H1 (cell line): ENCODE results near the gene CCR2. TPM values are rescaled to one million over a fixed set of nuclear protein-coding genes. Genes with fewer than 3 reads are reported as not detected.
A peak's percentile ranks its signal among the peaks of the same experiment; 100 is the strongest.

Experiments
- CTCF ChIA-PET: fragments of 300-600 bp; sonication (Branson Sonifier 250); formaldehyde crosslinking; loops from one replicate; lab custom pipeline; 2021; ENCODE audit not compliant: partially characterized antibody; lab: Charles Lee
- POLR2A ChIA-PET: fragments of 300-600 bp; sonication (Branson Sonifier 250); formaldehyde crosslinking; loops from one replicate; lab custom pipeline; 2021; ENCODE audit warnings: inconsistent platforms; ENCODE audit not compliant: partially characterized antibody; lab: Charles Lee
- DNase-seq, 2 experiments: peaks; one replicate each; pipeline versions ENCODE4 v3.0.0 to v3.0.0-alpha.2; 2010 to 2022; ENCODE audit warnings: low spot score in 2 of 2, low read depth in 1 of 2, mixed read lengths in 1 of 2
- FAIRE-seq: peaks from 2 replicates; lab custom pipeline; 2011; peaks lifted over from hg19 to GRCh38; lab: Jason Lieb, UNC
- H2AFZ ChIP-seq: 2 replicates; pipeline ENCODE4 v1.8.1; 2012; ENCODE audit warnings: low read length, inconsistent platforms
- H2AK5ac ChIP-seq: 2 replicates; pipeline ENCODE4 v1.6.1; 2013; ENCODE audit warnings: low read depth, low read length
- H2BK120ac ChIP-seq: replicated peaks from 2 replicates; pipeline ENCODE3; 2013; ENCODE audit warnings: low read depth, low read length, inconsistent platforms
- H2BK12ac ChIP-seq: 2 replicates; pipeline ENCODE4 v1.6.1; 2013; ENCODE audit warnings: low read depth, low read length
- H2BK15ac ChIP-seq: 2 replicates; pipeline ENCODE4 v1.6.1; 2013; ENCODE audit warnings: low read length
- H2BK20ac ChIP-seq: 2 replicates; pipeline ENCODE4 v1.6.1; 2013; ENCODE audit warnings: low read length
- H2BK5ac ChIP-seq: 2 replicates; pipeline ENCODE4 v1.6.1; 2013; ENCODE audit warnings: low read depth, low read length
- H3K14ac ChIP-seq: 2 replicates; pipeline ENCODE4 v1.6.1; 2013; ENCODE audit warnings: inconsistent platforms; ENCODE audit not compliant: insufficient read length
- H3K18ac ChIP-seq: 2 replicates; pipeline ENCODE4 v1.6.1; 2013; ENCODE audit warnings: low read length; ENCODE audit errors: extremely low read depth
- H3K23ac ChIP-seq: 2 replicates; pipeline ENCODE4 v1.6.1; 2013; ENCODE audit warnings: inconsistent platforms; ENCODE audit not compliant: insufficient read length
- H3K23me2 ChIP-seq: 2 replicates; pipeline ENCODE4 v1.6.1; 2013; ENCODE audit warnings: low read depth, low read length
- H3K27ac ChIP-seq: 2 replicates; pipeline ENCODE4 v1.6.1; 2011; ENCODE audit warnings: low read depth, low read length, inconsistent platforms
- H3K27me3 ChIP-seq, 4 experiments: replicated peaks in 1 of 4; 1 replicate in 1 of 4; 2 replicates in 3 of 4; pipeline versions ENCODE4 v1.6.1 to v1.8.1; 2011 to 2013; ENCODE audit warnings: low read length in 3 of 4, mild to moderate bottlenecking in 3 of 4, inconsistent platforms in 2 of 4, mixed read lengths in 2 of 4, moderate library complexity in 1 of 4; ENCODE audit not compliant: control insufficient read depth in 3 of 4, insufficient read depth in 3 of 4; ENCODE audit errors: extremely low read depth in 1 of 4
- H3K36me3 ChIP-seq, 4 experiments: 2 replicates each; pipeline versions ENCODE4 v1.6.1 to v1.8.1; 2011 to 2013; ENCODE audit warnings: mild to moderate bottlenecking in 4 of 4, low read length in 3 of 4, moderate library complexity in 2 of 4, control low read depth in 1 of 4, inconsistent platforms in 1 of 4; ENCODE audit not compliant: insufficient read depth in 4 of 4, control insufficient read depth in 2 of 4
- H3K4ac ChIP-seq: replicated peaks from 2 replicates; pipeline ENCODE3; 2013; ENCODE audit warnings: low read length, low read depth, mixed read lengths, inconsistent platforms; ENCODE audit not compliant: insufficient read length
- H3K4me1 ChIP-seq, 4 experiments: replicated peaks in 1 of 4; 1 replicate in 1 of 4; 2 replicates in 3 of 4; pipeline versions ENCODE4 v1.6.1 to v1.8.1; 2011 to 2013; ENCODE audit warnings: low read length in 3 of 4, inconsistent platforms in 2 of 4, mixed read lengths in 1 of 4; ENCODE audit not compliant: insufficient read depth in 4 of 4, control insufficient read depth in 3 of 4
- H3K4me2 ChIP-seq, 2 experiments: 2 replicates each; pipeline versions ENCODE4 v1.6.1 to v1.8.1; 2011 to 2013; ENCODE audit warnings: low read depth in 2 of 2, low read length in 2 of 2, control low read depth in 1 of 2, inconsistent platforms in 1 of 2, mild to moderate bottlenecking in 1 of 2; ENCODE audit not compliant: insufficient read depth in 1 of 2
- H3K4me3 ChIP-seq, 4 experiments: fragments of 200-600, 300-600 bp in 1 of 4; sonication (generic), shearing (Covaris generic), sonication (Bioruptor Twin) in 1 of 4; 2 replicates each; pipeline versions ENCODE4 v1.5.1 to v1.8.1; 2011 to 2016; ENCODE audit warnings: low read length in 4 of 4, low read depth in 3 of 4, control low read depth in 2 of 4, inconsistent platforms in 2 of 4, mild to moderate bottlenecking in 2 of 4, mixed read lengths in 1 of 4, moderate library complexity in 1 of 4; ENCODE audit not compliant: insufficient read depth in 2 of 4; ENCODE audit errors: extremely low read depth in 1 of 4
- H3K56ac ChIP-seq: replicated peaks from 2 replicates; pipeline ENCODE3; 2013; ENCODE audit warnings: low read depth, mild to moderate bottlenecking, mixed read lengths, low read length, inconsistent platforms; ENCODE audit not compliant: insufficient read length
- H3K79me1 ChIP-seq: 2 replicates; pipeline ENCODE4 v1.6.1; 2013; ENCODE audit warnings: low read depth, low read length, control low read depth
- H3K79me2 ChIP-seq, 2 experiments: 2 replicates each; pipeline versions ENCODE4 v1.6.1 to v1.8.1; 2012 to 2013; ENCODE audit warnings: low read length in 2 of 2, mild to moderate bottlenecking in 2 of 2, inconsistent platforms in 1 of 2; ENCODE audit not compliant: insufficient read depth in 2 of 2, control insufficient read depth in 1 of 2
- H3K9ac ChIP-seq, 4 experiments: replicated peaks in 1 of 4; 1 replicate in 1 of 4; 2 replicates in 3 of 4; pipeline versions ENCODE4 v1.6.1 to v1.8.1; 2011 to 2013; ENCODE audit warnings: low read depth in 3 of 4, low read length in 3 of 4, control low read depth in 2 of 4, mild to moderate bottlenecking in 2 of 4, moderate library complexity in 2 of 4, inconsistent platforms in 1 of 4; ENCODE audit errors: extremely low read depth in 1 of 4
- H3K9me3 ChIP-seq, 2 experiments: 2 replicates each; pipeline versions ENCODE4 v1.6.1 to v1.8.1; 2012 to 2013; ENCODE audit warnings: mild to moderate bottlenecking in 2 of 2, moderate library complexity in 2 of 2, control low read depth in 1 of 2, inconsistent platforms in 1 of 2, low read depth in 1 of 2, low read length in 1 of 2, mixed read lengths in 1 of 2; ENCODE audit not compliant: insufficient read depth in 2 of 2
- H4K20me1 ChIP-seq, 2 experiments: replicated peaks in 1 of 2; 2 replicates each; pipeline versions ENCODE3 to v1.8.1; 2011 to 2013; ENCODE audit warnings: inconsistent platforms in 2 of 2, low read length in 2 of 2, mild to moderate bottlenecking in 1 of 2; ENCODE audit not compliant: insufficient read depth in 2 of 2, control insufficient read depth in 1 of 2
- H4K5ac ChIP-seq: 2 replicates; pipeline ENCODE4 v1.6.1; 2013; ENCODE audit warnings: low read length, low read depth, mixed read lengths, inconsistent platforms; ENCODE audit not compliant: insufficient read length
- H4K8ac ChIP-seq: 2 replicates; pipeline ENCODE4 v1.8.0; 2013; ENCODE audit warnings: mild to moderate bottlenecking, moderate library complexity, low read length, inconsistent platforms; ENCODE audit not compliant: insufficient read depth; ENCODE audit errors: extremely low read depth
- H4K91ac ChIP-seq: replicated peaks from 2 replicates; pipeline ENCODE3; 2013; ENCODE audit warnings: low read length, mixed read lengths, inconsistent platforms; ENCODE audit not compliant: insufficient read length
- BACH1 ChIP-seq: IDR thresholded peaks from 2 replicates; pipeline ENCODE4 v1.6.1; 2012; ENCODE audit warnings: low read length, improper control_type of control experiment
- BCL11A ChIP-seq, 2 experiments: IDR thresholded peaks; one replicate each; pipeline ENCODE4 v1.6.1; 2011; ENCODE audit warnings: low read depth in 2 of 2, low read length in 2 of 2, mild to moderate bottlenecking in 2 of 2
- KDM1A ChIP-seq: fragments of 200-600, 300-600 bp; sonication (generic); IDR thresholded peaks from 2 replicates; pipeline ENCODE4 v1.7.1; 2016; ENCODE audit warnings: mild to moderate bottlenecking, low read length, borderline replicate concordance
- KDM5A ChIP-seq: fragments of 200-600 bp; IDR thresholded peaks from 2 replicates; pipeline ENCODE4 v1.7.1; 2012; ENCODE audit warnings: mild to moderate bottlenecking, low read length, inconsistent platforms, mixed read lengths
- NANOG ChIP-seq: IDR thresholded peaks from 2 replicates; pipeline ENCODE4 v1.6.1; 2011; ENCODE audit warnings: low read length, low read depth, mild to moderate bottlenecking, inconsistent platforms; ENCODE audit not compliant: insufficient read depth, poor library complexity, severe bottlenecking
- POU5F1 ChIP-seq: IDR thresholded peaks from 2 replicates; pipeline ENCODE4 v1.6.1; 2011; ENCODE audit warnings: low read depth, mild to moderate bottlenecking, low read length, moderate library complexity
- RFX5 ChIP-seq: IDR thresholded peaks from 2 replicates; pipeline ENCODE4 v1.6.1; 2011; ENCODE audit warnings: low read depth, low read length, improper control_type of control experiment, borderline replicate concordance
- SAP30 ChIP-seq: fragments of 300-600 bp; sonication (generic); IDR thresholded peaks from 2 replicates; pipeline ENCODE4 v1.7.1; 2012; ENCODE audit warnings: low read length, moderate library complexity, mild to moderate bottlenecking, inconsistent platforms; ENCODE audit not compliant: insufficient read depth, insufficient replicate concordance
- SIX5 ChIP-seq: IDR thresholded peaks from 2 replicates; pipeline ENCODE4 v1.6.1; 2011; ENCODE audit warnings: mild to moderate bottlenecking, low read depth, low read length
- TAF1 ChIP-seq: IDR thresholded peaks from 2 replicates; pipeline ENCODE4 v1.6.1; 2011; ENCODE audit warnings: mild to moderate bottlenecking, low read depth, low read length
- TBP ChIP-seq: IDR thresholded peaks from 2 replicates; pipeline ENCODE4 v1.6.1; 2011; ENCODE audit warnings: low read depth, low read length, improper control_type of control experiment
- WGBS, 2 experiments: shearing (Covaris generic) in 1 of 2; methylation state at CpG; one replicate each; pipeline versions ENCODE4 v1.1.6 to v1.1.7; 2013 to 2015; ENCODE audit warnings: low lambda C conversion rate in 2 of 2, mixed read lengths in 2 of 2, inconsistent platforms in 1 of 2, low coverage in 1 of 2, missing lambda C conversion rate in 1 of 2; ENCODE audit not compliant: insufficient replicate concordance in 2 of 2, insufficient coverage in 1 of 2, insufficient read length in 1 of 2; ENCODE audit errors: extremely low coverage in 1 of 2, missing lambda C conversion rate in 1 of 2; 5-methylcytosine and 5-hydroxymethylcytosine counted together
- polyA plus RNA-seq, 7 experiments: library from polyadenylated mRNA; depleted of rRNA in 3 of 7; stranded (reverse) in 5 of 7; unstranded in 2 of 7; fragments of >200 nt in 5 of 7; fragments of 200-250 nt in 2 of 7; gene quantifications; 1 replicate in 5 of 7; 2 replicates in 1 of 7; 4 replicates in 1 of 7; pipeline versions ENCODE4 v1.2.1 to v1.2.3, GENCODE V29; 2011 to 2013; ENCODE audit warnings: missing spikeins in 2 of 7, mixed read lengths in 2 of 7
- total RNA-seq: library from RNA; stranded (reverse); fragmentation: NEBNext Ultra II Directional; extraction: Animal tissue kit (Norgen Biotek cat#: 25700); gene quantifications from 2 replicates; pipeline ENCODE4 v1.2.1, GENCODE V29; 2021

CCR2 gene
- total and polyA plus RNA-seq, 2 of the 8 experiments (the other 6 are each of a cell fraction or from before 2014, with no cell fraction given) = not detected

DNA sequence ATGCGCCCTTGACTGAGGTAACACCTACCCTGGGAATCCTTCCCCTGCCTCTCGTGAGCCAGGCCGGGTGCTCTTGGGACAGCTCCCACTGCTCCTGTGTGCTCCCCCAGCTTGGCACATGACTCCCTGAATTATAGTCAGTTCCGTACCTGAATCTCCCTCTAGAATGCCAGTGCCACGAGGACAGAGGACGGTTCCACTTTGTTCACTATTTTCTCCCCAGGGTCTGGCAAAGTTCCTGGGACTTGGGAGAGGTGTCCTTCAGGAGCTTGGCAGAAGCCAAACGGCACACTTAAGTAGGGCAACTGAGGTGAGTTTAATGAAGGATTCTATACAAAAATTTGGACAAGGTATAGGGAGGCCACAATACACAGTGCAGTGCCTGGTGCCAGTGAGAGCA is 43.2 kb downstream of the CCR2 start:
- POLR2A ChIA-PET = no interaction called here
- FAIRE-seq = no peak
- Histone ChIP-seq H3K56ac (no peak overlapping the region), H3K4me3 (no peak overlapping the region), H2BK12ac (no peak overlapping the region), H3K79me2 (no peaks in the 10 kb centered on the region), H3K4me1 (peaks cover 0 to 6% (median under 1%) of the 10 kb centered on the region in 4 experiments; a peak in 1 of 7 replicates), H4K91ac (peak overlapping the region; percentile 41), H3K9ac (no peak overlapping the region), H3K9me3 (no peaks in the 10 kb centered on the region), H3K4ac (no peak overlapping the region), H2BK20ac (no peak overlapping the region), H3K23ac (no peak overlapping the region), H3K23me2 (no peaks in the 10 kb centered on the region), H2BK120ac (no peak overlapping the region), H3K36me3 (no peaks in the 10 kb centered on the region), H2AFZ (no peak overlapping the region), H3K18ac (no peak overlapping the region), H2BK15ac (no peak overlapping the region), H3K14ac (no peak overlapping the region), H2BK5ac (no peak overlapping the region), H2AK5ac (no peak overlapping the region), H3K79me1 (no peaks in the 10 kb centered on the region), H3K4me2 (no peak overlapping the region), H4K8ac (no peak overlapping the region), H3K27me3 (no peaks in the 10 kb centered on the region), H4K5ac (no peak overlapping the region), H4K20me1 (no peaks in the 10 kb centered on the region), H3K27ac (no peak overlapping the region)
- no peak for TF ChIP-seq NANOG
- TF ChIP-seq RFX5 = no peak
- no peak for TF ChIP-seq KDM1A
- no peak for TF ChIP-seq BACH1
- no peak for TF ChIP-seq TAF1
- no peak for TF ChIP-seq SAP30
- TF ChIP-seq KDM5A = no peak
- no peak for TF ChIP-seq TBP
- TF ChIP-seq POU5F1 = no peak
- no peak for TF ChIP-seq BCL11A (IDR thresholded peaks at IDR 0.05; ENCODE audit: low read depth in 2 of 2, low read length in 2 of 2)
- no peak for TF ChIP-seq SIX5
- no peak for DNase-seq
- 83% methylated on average over 7 of the region's 7 CpGs; no CpG with 5 or more reads in 1 of the 2 experiments for WGBS, 2 experiments
- CTCF ChIA-PET = interaction anchor here (0.9 to 1.8 kb wide), 6 partner anchors 8 to 189 kb away, joined by 3 to 5 read pairs (median 3); partner anchors contain the start of genes CCR1 and CCRL2
